Endothelial cell of umbilical vein (primary cell): ENCODE results near the gene TUBB1. TPM values are rescaled to one million over a fixed set of nuclear protein-coding genes. Genes with fewer than 3 reads are reported as not detected.

Experiments used
- BruUV-seq: library from RNA; stranded (reverse); fragments of 400-500 nt; replicated peaks from 2 replicates; lab custom pipeline; 2021; lab: Mats Ljungman, UMichigan
- CTCF ChIA-PET: fragments of 300-600, 350-600 bp; sonication (Branson Sonifier 250); formaldehyde crosslinking; loops from one replicate; lab custom pipeline; 2021; ENCODE audit warnings: antibody characterized with exemption, inconsistent platforms; lab: Charles Lee
- POLR2A ChIA-PET: fragments of 300-600, 350-600 bp; sonication (Branson Sonifier 250); formaldehyde crosslinking; loops from one replicate; lab custom pipeline; 2021; ENCODE audit warnings: antibody characterized with exemption, inconsistent platforms; lab: Charles Lee
- DNase-seq: peaks from one replicate; pipeline ENCODE4 v3.0.0-alpha.2; 2011; ENCODE audit warnings: low read depth, low spot score
- FAIRE-seq: peaks from 2 replicates; lab custom pipeline; 2011; peaks lifted over from hg19 to GRCh38; lab: Jason Lieb, UNC
- H2AFZ ChIP-seq: 2 replicates; pipeline ENCODE4 v1.6.0; 2012; ENCODE audit warnings: low read depth, low read length, control low read depth, inconsistent platforms
- H3K27ac ChIP-seq: 2 replicates; pipeline ENCODE4 v1.5.1; 2011; ENCODE audit warnings: low read depth, mild to moderate bottlenecking, control low read depth, low read length, moderate library complexity; ENCODE audit not compliant: insufficient read depth
- H3K27me3 ChIP-seq, 2 experiments: 2 replicates each; pipeline versions ENCODE4 v1.6.0 to v1.6.1; 2011; ENCODE audit warnings: low read length in 2 of 2, mixed read lengths in 1 of 2; ENCODE audit not compliant: control insufficient read depth in 2 of 2, insufficient read depth in 2 of 2
- H3K36me3 ChIP-seq, 2 experiments: 2 replicates in 1 of 2; 3 replicates in 1 of 2; pipeline ENCODE4 v1.5.1; 2011; ENCODE audit warnings: low read length in 2 of 2, mild to moderate bottlenecking in 1 of 2, moderate library complexity in 1 of 2; ENCODE audit not compliant: control insufficient read depth in 2 of 2, insufficient read depth in 2 of 2; ENCODE audit errors: extremely low read depth in 1 of 2
- H3K4me1 ChIP-seq: 3 replicates; pipeline ENCODE4 v1.5.1; 2011; ENCODE audit warnings: mild to moderate bottlenecking, low read length; ENCODE audit not compliant: control insufficient read depth, insufficient read depth; ENCODE audit errors: extremely low read depth
- H3K4me2 ChIP-seq: 2 replicates; pipeline ENCODE4 v1.6.1; 2011; ENCODE audit warnings: low read length, control low read depth, mixed read lengths; ENCODE audit not compliant: insufficient read depth
- H3K4me3 ChIP-seq, 3 experiments: fragments of 200-600 bp in 1 of 3; sonication (generic), shearing (Covaris generic) in 1 of 3; replicated peaks in 1 of 3; 2 replicates each; pipeline ENCODE4 v1.5.1; 2011 to 2016; ENCODE audit warnings: control low read depth in 3 of 3, low read length in 3 of 3, mild to moderate bottlenecking in 2 of 3, inconsistent platforms in 1 of 3, low read depth in 1 of 3, moderate library complexity in 1 of 3; ENCODE audit not compliant: insufficient read depth in 1 of 3
- H3K79me2 ChIP-seq: 2 replicates; pipeline ENCODE4 v1.6.0; 2012; ENCODE audit warnings: low read length, inconsistent platforms; ENCODE audit not compliant: control insufficient read depth, insufficient read depth
- H3K9ac ChIP-seq: replicated peaks from 2 replicates; pipeline ENCODE3; 2011; ENCODE audit warnings: low read length, control low read depth; ENCODE audit not compliant: insufficient read depth; ENCODE audit errors: extremely low read depth
- H3K9me1 ChIP-seq: replicated peaks from 3 replicates; pipeline ENCODE4 v1.6.0; 2011; ENCODE audit warnings: mild to moderate bottlenecking, low read length; ENCODE audit not compliant: control insufficient read depth, insufficient read depth; ENCODE audit errors: extremely low read depth
- H3K9me3 ChIP-seq: replicated peaks from 2 replicates; pipeline ENCODE4 v1.5.1; 2012; ENCODE audit warnings: low read length, inconsistent platforms; ENCODE audit not compliant: control insufficient read depth, insufficient read depth
- H4K20me1 ChIP-seq: replicated peaks from 2 replicates; pipeline ENCODE3; 2011; ENCODE audit warnings: mild to moderate bottlenecking, low read length; ENCODE audit not compliant: control insufficient read depth, insufficient read depth; ENCODE audit errors: extremely low read depth
- EZH2 ChIP-seq: IDR thresholded peaks from 2 replicates; pipeline ENCODE4 v1.6.1; 2012; ENCODE audit warnings: borderline replicate concordance, low read depth, mild to moderate bottlenecking, moderate library complexity, low read length, inconsistent platforms; ENCODE audit not compliant: severe bottlenecking
- FOS ChIP-seq: IDR thresholded peaks from 2 replicates; pipeline ENCODE4 v1.6.1; 2011; ENCODE audit warnings: mild to moderate bottlenecking, low read length, moderate library complexity, borderline replicate concordance; ENCODE audit not compliant: insufficient read depth
- GATA2 ChIP-seq: IDR thresholded peaks from 2 replicates; pipeline ENCODE4 v1.7.0; 2011; ENCODE audit warnings: low read depth, mild to moderate bottlenecking, moderate library complexity, mixed read lengths, low read length; ENCODE audit not compliant: insufficient read length, insufficient read depth
- JUN ChIP-seq: IDR thresholded peaks from 2 replicates; pipeline ENCODE4 v1.6.1; 2011; ENCODE audit warnings: borderline replicate concordance, low read depth; ENCODE audit not compliant: insufficient read length, insufficient read depth
- MAX ChIP-seq: IDR thresholded peaks from 2 replicates; pipeline ENCODE4 v1.6.1; 2011; ENCODE audit not compliant: insufficient read depth, insufficient read length
- MYC ChIP-seq: IDR thresholded peaks from one replicate; pipeline ENCODE4 v1.6.1; 2011; ENCODE audit warnings: mild to moderate bottlenecking, low read depth, low read length
- POLR2A ChIP-seq: IDR thresholded peaks from 2 replicates; pipeline ENCODE4 v1.6.1; 2012; ENCODE audit warnings: low read depth, mild to moderate bottlenecking, control low read depth, low read length
- POLR2AphosphoS5 ChIP-seq: IDR thresholded peaks from 2 replicates; pipeline ENCODE4 v1.6.1; 2012; ENCODE audit warnings: low read depth, mild to moderate bottlenecking, control low read depth, low read length, moderate library complexity; ENCODE audit not compliant: insufficient read depth
- dilution Hi-C: fragments of 300-500 bp; cut with MboI; formaldehyde crosslinking; loops from one replicate; pipeline ENCODE4 v1.15.0; 2019; ENCODE audit warnings: low sequenced_read_pairs; ENCODE audit not compliant: extremely low pct_ligation_motif_present
- intact Hi-C: fragments of 100-400 bp; cut with micrococcal nuclease; formaldehyde crosslinking; loops from one replicate; pipeline ENCODE4 v1.10.0; 2022
- polyA plus RNA-seq, 4 experiments: library from polyadenylated mRNA; depleted of rRNA in 3 of 4; stranded (reverse) in 3 of 4; unstranded in 1 of 4; fragments of >200 nt; gene quantifications; 2 replicates each; pipeline versions ENCODE4 v1.2.1 to v1.2.3, GENCODE V29; 2011 to 2012; ENCODE audit warnings: missing spikeins in 1 of 4
- total RNA-seq: library from RNA; stranded (reverse); gene quantifications from 2 replicates; pipeline ENCODE4 v1.2.3, GENCODE V29; 2021
- TF ChIP-seq, protein P1 (sequence below), 2 donors: IDR thresholded peaks; 1 replicate in 1 of 2; 2 replicates in 1 of 2; pipeline ENCODE4 v1.5.1; 2011; ENCODE audit warnings: low read length in 2 of 2, mild to moderate bottlenecking in 2 of 2, moderate library complexity in 2 of 2, control low read depth in 1 of 2, inconsistent platforms in 1 of 2, low read depth in 1 of 2; ENCODE audit not compliant: insufficient read depth in 1 of 2; ENCODE audit errors: extremely low read depth in 1 of 2

TUBB1 gene
- total and polyA plus RNA-seq, 2 donors (not counting 3 experiments of a cell fraction or from before 2014, with no cell fraction given) = 0.04 TPM; not detected in 1

DNA sequence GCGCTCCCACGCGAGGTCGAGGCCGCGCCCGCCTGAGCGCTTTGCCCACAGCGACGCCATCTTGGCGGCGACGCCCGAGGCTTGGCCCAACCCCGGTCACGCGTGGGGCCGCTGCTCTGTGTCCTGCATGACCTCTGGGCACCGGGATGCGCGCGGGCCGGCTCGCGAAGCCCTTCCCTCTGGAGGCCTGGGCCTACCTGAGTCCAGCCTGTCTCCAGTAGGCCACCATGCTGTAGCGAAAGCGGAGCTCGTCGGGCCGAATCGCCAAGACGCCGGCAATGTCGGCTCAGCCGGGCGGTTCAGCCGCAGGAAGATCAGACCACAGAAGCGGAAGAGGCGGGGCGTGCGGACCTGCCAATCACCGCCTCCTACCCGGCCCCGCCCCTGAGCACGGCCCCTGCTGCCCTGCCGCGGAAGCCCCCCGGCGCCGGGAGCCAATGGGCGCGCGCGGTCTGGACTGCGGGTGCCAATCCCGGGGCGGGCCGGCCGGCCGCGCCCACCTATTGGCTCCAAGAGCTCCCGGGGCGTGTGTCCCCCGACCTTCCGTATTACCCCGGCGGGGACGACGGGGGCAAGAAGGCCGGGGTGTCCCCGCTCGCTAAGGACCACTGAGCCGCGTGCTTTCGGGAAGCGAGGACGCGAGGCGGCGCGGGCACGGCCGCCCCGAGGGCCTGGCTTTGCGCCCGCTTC lies 12.9 kb downstream of the TUBB1 start, which contains the start of gene ATP5F1E:
Gene ATP5F1E (minus strand): TSS at position 313 of the 690 bp plus-strand sequence. CDS start 84 bp downstream, at position 229.
- H3K9me1 ChIP-seq = no peaks in the 10 kb centered on the region
- H3K9ac ChIP-seq = peak within 1 kb of the TSS; percentile 82
- H3K36me3 ChIP-seq = peaks cover 12 to 29% of the 10 kb centered on the region in 2 experiments
- H2AFZ ChIP-seq = peak within 1 kb of the TSS; percentile 64
- H3K4me3 ChIP-seq = peak within 1 kb of the TSS; percentile 63 to 76 (median 76)
- no peaks in the 10 kb centered on the region for H3K27me3 ChIP-seq
- H3K79me2 ChIP-seq = peaks cover 49% of the 10 kb centered on the region
- FAIRE-seq = peak; percentile 83
- no TSS peak for BruUV-seq
- dilution Hi-C loops = no loop called here
- H3K4me2 ChIP-seq = peak within 1 kb of the TSS; percentile 94
- peak; percentile 96 for DNase-seq
- no peaks in the 10 kb centered on the region for H3K9me3 ChIP-seq
- H4K20me1 ChIP-seq = no peaks in the 10 kb centered on the region
- intact Hi-C loops = loop anchor here (1.0 to 5.0 kb wide), 7 partner anchors 10 to 141 kb away; partner anchors contain the start of genes NELFCD and PRELID3B
- CTCF ChIA-PET = interaction anchor here (0.8 to 2.2 kb wide), 16 partner anchors 9 to 190 kb away, joined by 3 to 10 read pairs (median 6); no protein-coding TSS in a partner anchor
- peak within 1 kb of the TSS; percentile 82 for H3K27ac ChIP-seq
- peak; percentile 93 for TF ChIP-seq POLR2AphosphoS5
- peak; percentile 94 for TF ChIP-seq POLR2A
- no peak for TF ChIP-seq MAX
- peaks cover 43% of the 10 kb centered on the region for H3K4me1 ChIP-seq
- POLR2A ChIA-PET = interaction anchor here (0.6 to 1.5 kb wide), 10 partner anchors 8 to 147 kb away, joined by 3 to 13 read pairs (median 4); partner anchors contain the start of gene PRELID3B

GRCh38 chr20:59032713-59033059 lies 13.5 kb downstream of the TUBB1 start:
- POLR2A ChIA-PET = interaction anchor here (0.8 to 1.5 kb wide), 9 partner anchors 8 to 144 kb away, joined by 3 to 13 read pairs (median 4); partner anchors contain the start of gene PRELID3B
- CTCF ChIA-PET = interaction anchor here (0.8 to 2.2 kb wide), 16 partner anchors 8 to 189 kb away, joined by 3 to 10 read pairs (median 6); no protein-coding TSS in a partner anchor
- Histone ChIP-seq H3K4me2 (peak overlapping the region; percentile 88), H3K27ac (peak overlapping the region; percentile 79), H3K27me3 (no peaks in the 10 kb centered on the region), H2AFZ (peak overlapping the region; percentile 64), H3K4me3 (peak overlapping the region; percentile 63 to 76 (median 76)), H3K9ac (peak overlapping the region; percentile 82), H4K20me1 (no peaks in the 10 kb centered on the region), H3K9me1 (no peaks in the 10 kb centered on the region), H3K9me3 (no peaks in the 10 kb centered on the region), H3K79me2 (peaks cover 46% of the 10 kb centered on the region), H3K36me3 (peaks cover 17 to 33% of the 10 kb centered on the region in 2 experiments), H3K4me1 (peaks cover 40% of the 10 kb centered on the region)
- no peak for DNase-seq
- no peak for TF ChIP-seq POLR2AphosphoS5
- TF ChIP-seq POLR2A = no peak
- no peak for TF ChIP-seq EZH2
- TF ChIP-seq MAX = no peak
- TF ChIP-seq MYC = no peak
- TF ChIP-seq, protein P1, sequence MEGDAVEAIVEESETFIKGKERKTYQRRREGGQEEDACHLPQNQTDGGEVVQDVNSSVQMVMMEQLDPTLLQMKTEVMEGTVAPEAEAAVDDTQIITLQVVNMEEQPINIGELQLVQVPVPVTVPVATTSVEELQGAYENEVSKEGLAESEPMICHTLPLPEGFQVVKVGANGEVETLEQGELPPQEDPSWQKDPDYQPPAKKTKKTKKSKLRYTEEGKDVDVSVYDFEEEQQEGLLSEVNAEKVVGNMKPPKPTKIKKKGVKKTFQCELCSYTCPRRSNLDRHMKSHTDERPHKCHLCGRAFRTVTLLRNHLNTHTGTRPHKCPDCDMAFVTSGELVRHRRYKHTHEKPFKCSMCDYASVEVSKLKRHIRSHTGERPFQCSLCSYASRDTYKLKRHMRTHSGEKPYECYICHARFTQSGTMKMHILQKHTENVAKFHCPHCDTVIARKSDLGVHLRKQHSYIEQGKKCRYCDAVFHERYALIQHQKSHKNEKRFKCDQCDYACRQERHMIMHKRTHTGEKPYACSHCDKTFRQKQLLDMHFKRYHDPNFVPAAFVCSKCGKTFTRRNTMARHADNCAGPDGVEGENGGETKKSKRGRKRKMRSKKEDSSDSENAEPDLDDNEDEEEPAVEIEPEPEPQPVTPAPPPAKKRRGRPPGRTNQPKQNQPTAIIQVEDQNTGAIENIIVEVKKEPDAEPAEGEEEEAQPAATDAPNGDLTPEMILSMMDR (IDR thresholded peaks at IDR 0.05; ENCODE audit: extremely low read depth in 1 of 2, insufficient read depth in 1 of 2, low read depth in 1 of 2, low read length in 2 of 2) = no peak
- no peak for TF ChIP-seq GATA2
- no peak for TF ChIP-seq FOS
- no peak for TF ChIP-seq JUN
- TSS peak; percentile 98 for BruUV-seq
- peak; percentile 50 for FAIRE-seq
- intact Hi-C loops = loop anchor here (1.0 to 5.0 kb wide), 7 partner anchors 10 to 141 kb away; partner anchors contain the start of genes NELFCD and PRELID3B
- dilution Hi-C loops = no loop called here
